Endodermal cell (in vitro differentiated cells): ENCODE results near the gene LCN9. TPM values are rescaled to one million over a fixed set of nuclear protein-coding genes. Genes with fewer than 3 reads are reported as not detected.

Source experiments
- DNase-seq: peaks from one replicate; pipeline ENCODE4 v3.0.0-alpha.2; 2017
- H3K27ac ChIP-seq: 2 replicates; pipeline ENCODE4 v1.5.1; 2013; ENCODE audit warnings: mild to moderate bottlenecking, low read depth, low read length, moderate library complexity
- H3K27me3 ChIP-seq: 2 replicates; pipeline ENCODE4 v1.6.1; 2013; ENCODE audit warnings: mild to moderate bottlenecking, low read length, moderate library complexity; ENCODE audit not compliant: insufficient read depth, control insufficient read depth, poor library complexity, severe bottlenecking
- H3K36me3 ChIP-seq: 2 replicates; pipeline ENCODE4 v1.7.0; 2013; ENCODE audit warnings: mild to moderate bottlenecking, low read length, moderate library complexity; ENCODE audit not compliant: control insufficient read depth, insufficient read depth
- H3K4me1 ChIP-seq: one replicate; pipeline ENCODE4 v1.7.0; 2013; ENCODE audit warnings: low read length; ENCODE audit not compliant: control insufficient read depth, insufficient read depth
- H3K4me3 ChIP-seq: 2 replicates; pipeline ENCODE4 v1.5.1; 2013; ENCODE audit warnings: mild to moderate bottlenecking, low read length, moderate library complexity
- H3K9ac ChIP-seq: 2 replicates; pipeline ENCODE4 v1.6.1; 2013; ENCODE audit warnings: mild to moderate bottlenecking, low read length, moderate library complexity; ENCODE audit not compliant: poor library complexity, severe bottlenecking; ENCODE audit errors: extremely low read depth
- H3K9me3 ChIP-seq: 2 replicates; pipeline ENCODE4 v1.6.1; 2013; ENCODE audit warnings: mild to moderate bottlenecking, low read length, moderate library complexity; ENCODE audit not compliant: control insufficient read depth
- H3K27ac Mint-ChIP-seq: 2 replicates; pipeline ENCODE4 v1.8.0; 2020; ENCODE audit warnings: mixed read lengths
- H3K27me3 Mint-ChIP-seq: 2 replicates; pipeline ENCODE4 v1.8.0; 2021; ENCODE audit warnings: mild to moderate bottlenecking, mixed read lengths; ENCODE audit not compliant: insufficient read depth
- H3K36me3 Mint-ChIP-seq: 2 replicates; pipeline ENCODE4 v1.8.0; 2020; ENCODE audit warnings: low read depth, mixed read lengths
- H3K4me1 Mint-ChIP-seq: 2 replicates; pipeline ENCODE4 v1.8.0; 2020; ENCODE audit warnings: mixed read lengths
- H3K4me3 Mint-ChIP-seq: 2 replicates; pipeline ENCODE4 v1.8.0; 2020; ENCODE audit warnings: mild to moderate bottlenecking, moderate library complexity, mixed read lengths
- H3K9me3 Mint-ChIP-seq: 2 replicates; pipeline ENCODE4 v1.8.0; 2020; ENCODE audit warnings: mild to moderate bottlenecking, mixed read lengths
- WGBS, 2 experiments: methylation state at CpG; one replicate each; pipeline versions ENCODE4 v1.1.5 to v1.1.7; 2013; ENCODE audit warnings: missing lambda C conversion rate in 2 of 2, mixed read lengths in 1 of 2; ENCODE audit not compliant: insufficient coverage in 1 of 2, insufficient read length in 1 of 2; 5-methylcytosine and 5-hydroxymethylcytosine counted together
- total RNA-seq, 2 donors: library from RNA; stranded (reverse); fragmentation: NEBNext Ultra II Directional in 1 of 2; extraction: Animal tissue kit (Norgen Biotek cat#: 25700) in 1 of 2; gene quantifications; 2 replicates in 1 of 2; 3 replicates in 1 of 2; pipeline ENCODE4 v1.2.1, GENCODE V29; 2021
- TF ChIP-seq, protein P1 (sequence below): fragments of 200-600 bp; sonication (generic); conservative IDR thresholded peaks from 2 replicates; pipeline ENCODE4 v1.5.0; 2021; ENCODE audit warnings: antibody characterized with exemption, mild to moderate bottlenecking

The LCN9 gene
- total RNA-seq, 2 donors from 2014 or later, result 0.46 to 10.7 TPM

GRCh38 chr9:135641047-135641446 lies 22.1 kb upstream of the LCN9 start:
- H3K36me3 ChIP-seq, result no peaks in the 10 kb centered on the region
- Mint-ChIP-seq H3K4me1 (no peaks in the 10 kb centered on the region), H3K9me3 (peaks cover 81% of the 10 kb centered on the region), H3K4me3 (no peak overlapping the region), H3K27ac (no peak overlapping the region), H3K36me3 (no peaks in the 10 kb centered on the region), H3K27me3 (no peaks in the 10 kb centered on the region)
- H3K4me3 ChIP-seq, result no peak overlapping the region
- WGBS, 2 experiments, result 88 to 90% methylated on average over 5 to 7 of the region's 7 CpGs
- H3K9me3 ChIP-seq, result peaks cover 26% of the 10 kb centered on the region
- H3K27me3 ChIP-seq, result no peaks in the 10 kb centered on the region
- no peak overlapping the region for H3K9ac ChIP-seq
- no peak for DNase-seq
- H3K4me1 ChIP-seq, result no peaks in the 10 kb centered on the region
- no peak overlapping the region for H3K27ac ChIP-seq
- TF ChIP-seq, protein P1, sequence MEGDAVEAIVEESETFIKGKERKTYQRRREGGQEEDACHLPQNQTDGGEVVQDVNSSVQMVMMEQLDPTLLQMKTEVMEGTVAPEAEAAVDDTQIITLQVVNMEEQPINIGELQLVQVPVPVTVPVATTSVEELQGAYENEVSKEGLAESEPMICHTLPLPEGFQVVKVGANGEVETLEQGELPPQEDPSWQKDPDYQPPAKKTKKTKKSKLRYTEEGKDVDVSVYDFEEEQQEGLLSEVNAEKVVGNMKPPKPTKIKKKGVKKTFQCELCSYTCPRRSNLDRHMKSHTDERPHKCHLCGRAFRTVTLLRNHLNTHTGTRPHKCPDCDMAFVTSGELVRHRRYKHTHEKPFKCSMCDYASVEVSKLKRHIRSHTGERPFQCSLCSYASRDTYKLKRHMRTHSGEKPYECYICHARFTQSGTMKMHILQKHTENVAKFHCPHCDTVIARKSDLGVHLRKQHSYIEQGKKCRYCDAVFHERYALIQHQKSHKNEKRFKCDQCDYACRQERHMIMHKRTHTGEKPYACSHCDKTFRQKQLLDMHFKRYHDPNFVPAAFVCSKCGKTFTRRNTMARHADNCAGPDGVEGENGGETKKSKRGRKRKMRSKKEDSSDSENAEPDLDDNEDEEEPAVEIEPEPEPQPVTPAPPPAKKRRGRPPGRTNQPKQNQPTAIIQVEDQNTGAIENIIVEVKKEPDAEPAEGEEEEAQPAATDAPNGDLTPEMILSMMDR, result no peak

DNA sequence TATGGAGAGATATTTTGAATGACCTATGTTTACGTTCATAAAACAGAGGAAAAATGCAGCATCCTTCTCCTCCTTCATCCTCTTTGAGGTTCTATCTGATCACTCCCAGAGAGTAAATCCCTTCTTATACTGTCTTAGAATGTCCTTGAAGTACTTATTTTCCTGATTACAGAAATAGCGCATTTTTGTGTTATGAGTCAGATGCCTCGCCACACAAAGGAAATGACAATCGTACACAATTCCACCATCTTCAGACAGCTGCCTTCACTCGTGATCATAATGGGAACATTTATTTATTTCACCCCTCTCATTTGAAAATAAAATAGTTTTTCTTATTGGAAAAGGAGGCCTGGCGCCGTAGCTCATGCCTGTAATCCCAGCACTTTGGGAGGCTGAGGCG lies 21.4 kb upstream of the LCN9 start:
- Histone ChIP-seq H3K27me3 (no peaks in the 10 kb centered on the region), H3K36me3 (no peaks in the 10 kb centered on the region), H3K9ac (no peak overlapping the region), H3K27ac (no peak overlapping the region), H3K4me3 (no peak overlapping the region), H3K4me1 (no peaks in the 10 kb centered on the region), H3K9me3 (peaks cover 33% of the 10 kb centered on the region)
- H3K4me1 Mint-ChIP-seq, result no peaks in the 10 kb centered on the region
- H3K27ac Mint-ChIP-seq, result no peak overlapping the region
- peaks cover 81% of the 10 kb centered on the region for H3K9me3 Mint-ChIP-seq
- H3K4me3 Mint-ChIP-seq, result no peak overlapping the region
- H3K27me3 Mint-ChIP-seq, result no peaks in the 10 kb centered on the region
- no peaks in the 10 kb centered on the region for H3K36me3 Mint-ChIP-seq
- no peak for DNase-seq
- TF ChIP-seq, protein P1, result no peak
- WGBS, 2 experiments, result 87 to 90% methylated on average over 7 to 8 of the region's 8 CpGs

GRCh38 chr9:135644631-135645218 lies 18.4 kb upstream of the LCN9 start:
- Histone ChIP-seq H3K27me3 (no peaks in the 10 kb centered on the region), H3K9me3 (peaks cover 63% of the 10 kb centered on the region), H3K4me3 (no peak overlapping the region), H3K9ac (no peak overlapping the region), H3K27ac (no peak overlapping the region), H3K36me3 (no peaks in the 10 kb centered on the region), H3K4me1 (no peaks in the 10 kb centered on the region)
- H3K9me3 Mint-ChIP-seq, result peaks cover 85% of the 10 kb centered on the region
- H3K4me1 Mint-ChIP-seq, result no peaks in the 10 kb centered on the region
- 74 to 89% methylated on average over 4 to 5 of the region's 5 CpGs for WGBS, 2 experiments
- H3K27ac Mint-ChIP-seq, result no peak overlapping the region
- TF ChIP-seq, protein P1, result no peak
- no peak for DNase-seq
- H3K36me3 Mint-ChIP-seq, result no peaks in the 10 kb centered on the region
- no peaks in the 10 kb centered on the region for H3K27me3 Mint-ChIP-seq
- no peak overlapping the region for H3K4me3 Mint-ChIP-seq
